ENCODE data around the gene FAM3A. TPM values are rescaled to one million over a fixed set of nuclear protein-coding genes. Genes with fewer than 3 reads are reported as not detected.

Gene FAM3A
- total and polyA plus RNA-seq, 9 of the 15 experiments (the other 6 are each of a cell fraction or from before 2014, with no cell fraction given), result 0.75 to 70.6 (median 27.0) TPM

DNA sequence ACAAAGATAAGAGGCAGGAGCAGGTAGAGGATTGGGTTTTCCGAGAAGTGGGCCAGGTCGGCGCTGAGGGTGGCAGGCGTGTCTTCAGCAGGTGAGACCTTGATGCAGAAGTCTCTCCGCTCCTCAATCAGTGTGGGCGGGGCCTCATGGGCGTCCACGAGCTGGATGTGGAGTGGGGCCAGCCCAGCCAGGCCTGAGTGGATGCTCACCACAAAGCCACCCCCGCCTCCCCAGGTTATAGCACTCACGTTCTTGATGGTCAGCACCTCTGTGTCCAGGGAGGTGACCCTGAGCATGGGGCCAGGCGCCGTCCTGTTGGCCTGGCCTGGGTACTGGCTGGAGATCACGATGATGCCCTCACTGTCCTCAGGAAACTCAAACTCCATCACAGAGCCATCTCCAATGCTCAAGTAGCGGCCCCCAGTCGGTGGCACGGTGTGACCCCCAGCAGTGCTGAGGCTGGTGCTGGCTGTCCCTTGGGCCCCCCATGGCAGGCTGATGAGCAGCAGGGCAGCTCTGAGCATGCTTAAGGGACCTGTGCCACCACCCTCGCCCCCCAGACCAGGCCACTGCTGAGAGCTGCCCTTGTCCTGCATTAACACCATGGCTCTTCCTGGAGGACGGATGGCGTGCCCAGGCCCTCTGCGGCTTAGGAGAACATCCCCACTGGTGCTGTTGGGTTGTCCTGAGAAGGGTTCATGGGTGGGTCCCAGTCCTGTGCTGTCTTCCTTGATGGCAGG lies 27.5 kb downstream of the FAM3A start:
- Histone ChIP-seq H3K9me1 (ENCODE audit: control insufficient read depth, insufficient read depth, low read length) (no peaks in the 10 kb centered on the region), H2AFZ (ENCODE audit: low read depth, low read length) (no peak overlapping the region), H3K79me2 (ENCODE audit: control insufficient read depth, insufficient read depth, low read length) (peaks cover 67% of the 10 kb centered on the region), H3K9me3 (replicated peaks; ENCODE audit: control insufficient read depth, insufficient read depth, low read depth, low read length) (no peaks in the 10 kb centered on the region), H3K36me3 (ENCODE audit: control insufficient read depth, insufficient read depth, low read length) (peaks cover 45% of the 10 kb centered on the region), H3K4me3 (no peak overlapping the region), H3K4me2 (ENCODE audit: insufficient read depth, low read length) (no peak overlapping the region), H4K20me1 (replicated peaks; ENCODE audit: control insufficient read depth, insufficient read depth, low read length) (peaks cover 7% of the 10 kb centered on the region; the same call in 1 of the 2 replicates), H3K4me1 (replicated peaks in 1 of 2; ENCODE audit: control insufficient read depth in 2 of 2, insufficient read depth in 2 of 2, low read length in 2 of 2) (peaks cover 39 to 80% of the 10 kb centered on the region in 2 experiments), H3K27me3 (ENCODE audit: control insufficient read depth in 2 of 2, insufficient read depth in 2 of 2, low read length in 2 of 2) (no peaks in the 10 kb centered on the region), H3K9ac (ENCODE audit: insufficient read depth in 1 of 2, low read depth in 2 of 2, low read length in 2 of 2) (peak overlapping the region; percentile 85 to 96; a peak in 2 of 4 replicates), H3K27ac (ENCODE audit: extremely low read depth, low read depth, low read length) (no peak overlapping the region)
- in situ Hi-C loops (cut with MboI) (no loop called here), intact Hi-C loops (cut with micrococcal nuclease) (loop anchor here (5.0 kb wide), 1 partner anchor 91 kb away; the partner anchor contains the start of gene RPL10)
- POLR2A ChIA-PET, result interaction anchor here (0.6 to 1.6 kb wide), 5 partner anchors 29 to 592 kb away, joined by 3 to 6 read pairs (median 4); no protein-coding TSS in a partner anchor
- CTCF ChIA-PET (ENCODE audit: low intra/inter-chr PET ratio), result no interaction called here
- WGBS (ENCODE audit: insufficient coverage, low coverage, missing lambda C conversion rate), result 69% methylated on average over 14 of the region's 20 CpGs
- no peak for DNase-seq (ENCODE audit: extremely low read depth in 1 of 4, low spot score in 3 of 4)
- no peak for ATAC-seq
- TF ChIP-seq PHB (CRISPR knock-in tag; IDR thresholded peaks at IDR 0.05) (no peak), CSDE1 (IDR thresholded peaks at IDR 0.05) (no peak), ZNF717 (CRISPR knock-in tag; IDR thresholded peaks at IDR 0.05) (no peak), RAD51 (IDR thresholded peaks at IDR 0.05; ENCODE audit: borderline replicate concordance, low read depth) (no peak), RBFOX2 (IDR thresholded peaks at IDR 0.05; ENCODE audit: low read depth, low read length) (peak; percentile 22; the same call in 1 of the 2 replicates), LEF1 (IDR thresholded peaks at IDR 0.05) (no peak), NONO (IDR thresholded peaks at IDR 0.05; ENCODE audit: low read depth in 2 of 2, low read length in 1 of 2) (no peak)
- no peak for FAIRE-seq
- no TSS peak for BruUV-seq (replicated peaks)
